ENCODE data around the gene SLC6A1. TPM values are rescaled to one million over a fixed set of nuclear protein-coding genes. Genes with fewer than 3 reads are reported as not detected.

SLC6A1 gene
- total RNA-seq, 1 donor from 2014 or later: 6.3 TPM

DNA sequence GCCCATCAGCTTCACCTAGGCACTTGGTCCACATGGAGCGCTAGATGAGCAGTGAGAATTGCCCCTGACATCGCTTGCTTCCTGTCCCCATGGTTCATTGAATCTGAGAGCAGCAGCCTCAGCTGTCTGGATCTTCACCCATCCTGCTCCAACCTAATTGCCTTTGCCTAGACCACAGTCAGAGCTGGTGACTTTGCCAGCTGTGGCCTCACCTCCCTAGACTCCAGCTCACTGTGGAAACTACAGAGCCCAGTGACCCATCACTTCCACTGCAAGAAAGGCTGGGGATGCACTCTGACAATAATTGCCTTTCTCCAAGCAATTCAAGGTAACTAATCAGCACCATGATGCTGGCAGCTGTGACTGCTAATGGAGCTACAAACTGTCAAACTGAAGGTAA lies 30.6 kb upstream of the SLC6A1 start:
- no peak overlapping the region for H3K4me3 ChIP-seq

DNA sequence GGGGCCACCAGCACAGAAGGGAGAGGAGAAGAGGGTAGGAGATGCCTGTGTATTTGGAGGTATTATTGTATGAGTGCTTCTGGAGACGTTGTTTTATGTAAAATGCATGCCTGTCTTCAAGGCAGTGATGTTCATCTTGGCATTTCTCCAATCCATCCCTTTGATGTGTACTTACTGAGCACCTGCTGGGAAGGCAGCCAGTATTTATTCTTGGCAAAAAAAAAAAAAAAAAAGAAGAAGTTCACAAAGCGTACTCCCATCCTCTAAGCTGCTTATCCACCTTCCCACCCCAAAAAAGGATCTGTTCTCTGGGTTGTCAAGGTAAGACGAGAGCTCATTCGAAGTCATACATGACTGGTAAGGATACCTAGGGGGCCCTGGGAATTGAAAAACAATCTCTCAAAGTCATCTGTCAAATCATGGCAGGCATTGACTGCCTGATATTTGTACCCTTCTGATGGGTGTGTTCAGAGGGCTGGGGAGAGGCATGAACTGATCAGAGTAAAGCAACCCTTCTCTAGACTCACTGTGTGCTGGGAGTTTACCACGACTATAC lies 30.0 kb upstream of the SLC6A1 start:
- no peaks in the 10 kb centered on the region for H3K36me3 ChIP-seq
- H3K4me3 ChIP-seq: no peak overlapping the region
- no peaks in the 10 kb centered on the region for H3K9me3 ChIP-seq
- TF ChIP-seq, protein P1, sequence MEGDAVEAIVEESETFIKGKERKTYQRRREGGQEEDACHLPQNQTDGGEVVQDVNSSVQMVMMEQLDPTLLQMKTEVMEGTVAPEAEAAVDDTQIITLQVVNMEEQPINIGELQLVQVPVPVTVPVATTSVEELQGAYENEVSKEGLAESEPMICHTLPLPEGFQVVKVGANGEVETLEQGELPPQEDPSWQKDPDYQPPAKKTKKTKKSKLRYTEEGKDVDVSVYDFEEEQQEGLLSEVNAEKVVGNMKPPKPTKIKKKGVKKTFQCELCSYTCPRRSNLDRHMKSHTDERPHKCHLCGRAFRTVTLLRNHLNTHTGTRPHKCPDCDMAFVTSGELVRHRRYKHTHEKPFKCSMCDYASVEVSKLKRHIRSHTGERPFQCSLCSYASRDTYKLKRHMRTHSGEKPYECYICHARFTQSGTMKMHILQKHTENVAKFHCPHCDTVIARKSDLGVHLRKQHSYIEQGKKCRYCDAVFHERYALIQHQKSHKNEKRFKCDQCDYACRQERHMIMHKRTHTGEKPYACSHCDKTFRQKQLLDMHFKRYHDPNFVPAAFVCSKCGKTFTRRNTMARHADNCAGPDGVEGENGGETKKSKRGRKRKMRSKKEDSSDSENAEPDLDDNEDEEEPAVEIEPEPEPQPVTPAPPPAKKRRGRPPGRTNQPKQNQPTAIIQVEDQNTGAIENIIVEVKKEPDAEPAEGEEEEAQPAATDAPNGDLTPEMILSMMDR (IDR thresholded peaks at IDR 0.05): no peak
- no peaks in the 10 kb centered on the region for H3K27me3 ChIP-seq
- intact Hi-C loops (cut with DNase I): no loop called here
- no peak for DNase-seq (ENCODE audit: low spot score in 2 of 2)
- H3K4me1 ChIP-seq: no peaks in the 10 kb centered on the region
- H3K27ac ChIP-seq: no peak overlapping the region

More for the DNA sequence above, 30.6 kb upstream of the SLC6A1 start:
- Histone ChIP-seq H3K27ac (no peak overlapping the region), H3K4me1 (no peaks in the 10 kb centered on the region), H3K9me3 (no peaks in the 10 kb centered on the region), H3K36me3 (no peaks in the 10 kb centered on the region), H3K27me3 (no peaks in the 10 kb centered on the region)
- intact Hi-C loops (cut with DNase I): no loop called here
- DNase-seq (ENCODE audit: low spot score in 2 of 2): no peak
- TF ChIP-seq, protein P1 (IDR thresholded peaks at IDR 0.05): no peak

DNA sequence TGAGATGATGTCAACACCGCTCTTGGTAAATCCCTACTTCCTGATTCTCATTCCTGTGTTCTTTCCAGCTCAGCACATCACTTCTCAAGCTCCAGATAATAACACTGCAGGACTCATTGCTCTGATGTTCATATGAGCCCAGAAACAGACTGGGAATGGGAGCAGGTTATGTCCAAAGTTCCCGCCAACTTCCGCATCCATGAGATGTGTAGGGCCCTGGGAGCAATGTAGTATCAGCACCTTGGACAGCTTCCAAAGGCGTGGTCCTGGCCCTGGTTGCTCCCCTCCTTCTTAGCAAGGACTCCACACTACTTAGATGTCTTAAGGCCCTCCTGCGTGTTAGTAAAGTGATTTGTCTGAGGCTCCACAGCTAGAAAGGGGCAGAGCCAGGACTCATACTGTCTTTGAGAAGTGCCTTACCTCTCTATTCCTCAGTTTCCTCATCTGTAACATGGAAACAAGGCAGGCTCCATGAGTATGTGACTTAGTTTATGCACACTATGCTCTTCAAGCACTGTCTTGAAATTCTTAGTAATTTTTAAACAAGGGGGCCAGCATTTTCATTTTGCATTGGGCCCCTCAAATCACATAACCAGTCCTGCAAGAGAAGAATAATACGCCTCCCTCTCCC lies 27.9 kb upstream of the SLC6A1 start:
- Histone ChIP-seq H3K4me1 (no peaks in the 10 kb centered on the region), H3K36me3 (no peaks in the 10 kb centered on the region), H3K27ac (no peak overlapping the region), H3K27me3 (no peaks in the 10 kb centered on the region), H3K4me3 (no peak overlapping the region), H3K9me3 (no peaks in the 10 kb centered on the region)
- TF ChIP-seq, protein P1 (IDR thresholded peaks at IDR 0.05): no peak
- intact Hi-C loops (cut with DNase I): no loop called here
- DNase-seq (ENCODE audit: low spot score in 2 of 2): no peak

DNA sequence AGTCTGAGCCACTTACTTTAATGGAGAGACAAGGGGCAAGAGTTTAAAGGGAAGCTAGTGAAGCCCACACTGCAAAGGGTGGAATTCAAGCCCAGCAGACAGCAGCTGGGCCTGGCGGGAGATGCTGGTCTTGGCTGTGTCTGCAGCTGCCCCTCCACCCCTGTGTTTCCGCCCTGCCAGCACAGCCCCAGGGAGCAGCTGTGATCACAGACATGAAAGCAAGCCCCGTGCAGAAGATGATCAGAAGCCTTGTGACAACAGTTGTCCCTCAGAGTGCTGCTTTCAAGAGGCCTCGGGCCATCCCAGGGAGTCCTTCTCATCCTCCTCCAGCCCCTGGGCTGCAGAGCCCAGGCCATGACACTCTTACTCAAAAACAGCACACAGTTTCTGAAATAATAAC lies 24.1 kb upstream of the SLC6A1 start:
- TF ChIP-seq, protein P1 (IDR thresholded peaks at IDR 0.05): no peak
- no peaks in the 10 kb centered on the region for H3K4me1 ChIP-seq
- DNase-seq (ENCODE audit: low spot score in 2 of 2): no peak
- intact Hi-C loops (cut with DNase I): no loop called here
- no peaks in the 10 kb centered on the region for H3K9me3 ChIP-seq
- no peaks in the 10 kb centered on the region for H3K27me3 ChIP-seq
- no peak overlapping the region for H3K27ac ChIP-seq
- H3K36me3 ChIP-seq: no peaks in the 10 kb centered on the region
- H3K4me3 ChIP-seq: no peak overlapping the region

DNA sequence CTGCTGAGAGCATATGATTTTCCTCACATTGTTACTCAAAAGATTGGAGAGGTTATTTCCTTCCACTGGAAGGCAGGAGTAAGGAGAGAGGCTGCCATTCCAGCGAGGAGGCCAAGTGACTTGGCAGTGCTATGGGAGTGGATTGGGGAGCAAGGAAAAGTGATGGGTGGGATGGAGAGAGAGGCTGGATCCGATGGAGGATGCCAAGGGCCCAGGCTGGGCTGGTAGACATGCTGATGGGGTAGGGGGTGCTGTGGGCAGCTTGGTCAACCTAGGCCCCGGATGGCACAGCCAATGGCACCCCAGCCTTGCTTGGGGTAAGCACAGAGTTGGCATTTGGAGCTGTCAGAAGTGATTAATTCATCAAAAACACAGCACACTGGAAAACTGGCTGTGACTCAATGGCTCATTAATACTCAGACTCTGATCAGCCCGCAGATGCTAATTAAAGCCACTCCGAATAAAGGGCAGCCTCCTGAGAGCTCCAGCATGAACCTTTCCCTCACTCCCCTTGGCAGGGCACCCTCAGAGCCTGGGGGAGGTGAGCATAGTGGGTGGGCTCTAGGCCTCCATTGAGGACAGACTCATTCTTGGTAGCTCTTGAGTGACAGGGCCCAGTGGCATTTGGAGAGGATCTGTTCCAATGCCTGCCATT lies 22.1 kb upstream of the SLC6A1 start:
- H3K9me3 ChIP-seq: no peaks in the 10 kb centered on the region
- intact Hi-C loops (cut with DNase I): no loop called here
- DNase-seq (ENCODE audit: low spot score in 2 of 2): no peak
- no peak overlapping the region for H3K4me3 ChIP-seq
- TF ChIP-seq, protein P1 (IDR thresholded peaks at IDR 0.05): no peak
- H3K36me3 ChIP-seq: no peaks in the 10 kb centered on the region
- no peaks in the 10 kb centered on the region for H3K27me3 ChIP-seq
- no peak overlapping the region for H3K27ac ChIP-seq
- no peaks in the 10 kb centered on the region for H3K4me1 ChIP-seq
